GM12878 (cell line): Measurements from ENCODE around the gene RAB30. TPM values are rescaled to one million over a fixed set of nuclear protein-coding genes. Genes with fewer than 3 reads are reported as not detected.

ENCODE experiments used
- ATAC-seq: fragments of 200-7000 bp; cut with Tn5 transposase; 3 replicates; pipeline ENCODE4 v1.9.1; 2020; ENCODE audit warnings: mild to moderate bottlenecking, moderate library complexity
- BruUV-seq: library from RNA; stranded (reverse); fragments of 400-500 nt; replicated peaks from 2 replicates; lab custom pipeline; 2021; lab: Mats Ljungman, UMichigan
- CTCF ChIA-PET: fragments of 300-600 bp; sonication (Branson Sonifier 250); formaldehyde crosslinking; extraction: SDS; loops from one replicate; lab custom pipeline; 2021; ENCODE audit warnings: inconsistent platforms; lab: Yijun Ruan, JAX
- POLR2A ChIA-PET: fragments of 350-600 bp; formaldehyde crosslinking; extraction: SDS; loops from one replicate; lab custom pipeline; 2021; ENCODE audit warnings: inconsistent platforms; lab: Charles Lee
- RAD21 ChIA-PET: fragments of 300-600 bp; sonication (Branson Sonifier 250); formaldehyde crosslinking; loops from one replicate; lab custom pipeline; 2023; ENCODE audit warnings: antibody characterized with exemption; ENCODE audit not compliant: unreplicated experiment; lab: Charles Lee
- SMC1A ChIA-PET: fragments of 300-600 bp; sonication (Branson Sonifier 250); formaldehyde crosslinking; loops from one replicate; lab custom pipeline; 2023; ENCODE audit not compliant: unreplicated experiment, uncharacterized antibody; lab: Charles Lee
- DNase-seq: peaks from one replicate; pipeline ENCODE4 v3.0.0-alpha.2; 2011; ENCODE audit warnings: low read depth, low spot score
- FAIRE-seq: peaks from 3 replicates; lab custom pipeline; 2011; peaks lifted over from hg19 to GRCh38; lab: Jason Lieb, UNC
- H2AFZ ChIP-seq: 2 replicates; pipeline ENCODE4 v1.6.0; 2011; ENCODE audit warnings: low read depth, low read length, control low read depth; ENCODE audit not compliant: control insufficient read depth
- H3K27ac ChIP-seq: 2 replicates; pipeline ENCODE4 v1.5.1; 2011; ENCODE audit warnings: control low read depth; ENCODE audit not compliant: control insufficient read depth, insufficient read depth
- H3K27me3 ChIP-seq, 2 experiments: replicated peaks in 1 of 2; 2 replicates each; pipeline versions ENCODE4 v1.6.0 to v1.6.1; 2011; ENCODE audit warnings: low read length in 1 of 2; ENCODE audit not compliant: control insufficient read depth in 2 of 2, insufficient read depth in 2 of 2
- H3K36me3 ChIP-seq, 2 experiments: 2 replicates each; pipeline ENCODE4 v1.5.1; 2011; ENCODE audit warnings: low read length in 1 of 2; ENCODE audit not compliant: control insufficient read depth in 2 of 2, insufficient read depth in 2 of 2
- H3K4me1 ChIP-seq: 2 replicates; pipeline ENCODE4 v1.6.1; 2011; ENCODE audit warnings: mild to moderate bottlenecking, low read length, moderate library complexity, mixed read lengths; ENCODE audit not compliant: control insufficient read depth, insufficient read depth
- H3K4me2 ChIP-seq: 2 replicates; pipeline ENCODE4 v1.6.0; 2011; ENCODE audit warnings: control low read depth; ENCODE audit not compliant: control insufficient read depth, insufficient read depth
- H3K4me3 ChIP-seq: fragments of 200-600 bp; sonication (generic); 2 replicates; pipeline ENCODE4 v1.5.1; 2016
- H3K79me2 ChIP-seq: 2 replicates; pipeline ENCODE4 v1.6.0; 2011; ENCODE audit warnings: low read length; ENCODE audit not compliant: control insufficient read depth, insufficient read depth
- H3K9ac ChIP-seq: 2 replicates; pipeline ENCODE4 v1.8.0; 2011; ENCODE audit warnings: low read length, control low read depth, mixed read lengths; ENCODE audit not compliant: control insufficient read depth, insufficient read depth
- H3K9me3 ChIP-seq: replicated peaks from 3 replicates; pipeline ENCODE4 v1.5.1; 2011; ENCODE audit warnings: mild to moderate bottlenecking, low read length; ENCODE audit not compliant: control insufficient read depth, insufficient read depth
- H4K20me1 ChIP-seq: 2 replicates; pipeline ENCODE4 v1.6.0; 2011; ENCODE audit not compliant: control insufficient read depth, insufficient read depth
- BACH1 ChIP-seq: fragments of 450-650 bp; IDR thresholded peaks from 2 replicates; pipeline ENCODE4 v1.6.1; 2017; ENCODE audit warnings: mild to moderate bottlenecking, borderline replicate concordance
- BMI1 ChIP-seq: fragments of 450-650 bp; IDR thresholded peaks from 2 replicates; pipeline ENCODE4 v1.6.1; 2016; ENCODE audit warnings: mild to moderate bottlenecking, moderate library complexity, borderline replicate concordance
- CBX5 ChIP-seq: sonication (generic); IDR thresholded peaks from 2 replicates; pipeline ENCODE4 v1.6.1; 2016; ENCODE audit warnings: low read depth, moderate library complexity, mild to moderate bottlenecking, inconsistent platforms
- CREB1 ChIP-seq: IDR thresholded peaks from 2 replicates; pipeline ENCODE4 v1.6.1; 2012; ENCODE audit warnings: low read depth, mild to moderate bottlenecking, inconsistent platforms
- E2F8 ChIP-seq: fragments of 450-650 bp; IDR thresholded peaks from 2 replicates; pipeline ENCODE4 v1.6.1; 2018; ENCODE audit warnings: mild to moderate bottlenecking, low read depth, moderate library complexity; ENCODE audit not compliant: partially characterized antibody
- FOXK2 ChIP-seq: fragments of 450-650 bp; IDR thresholded peaks from 2 replicates; pipeline ENCODE4 v1.6.1; 2017; ENCODE audit warnings: mild to moderate bottlenecking, moderate library complexity
- HDGF ChIP-seq: fragments of 450-650 bp; IDR thresholded peaks from 2 replicates; pipeline ENCODE4 v1.6.1; 2016; ENCODE audit warnings: antibody characterized with exemption
- IRF3 ChIP-seq: fragments of 450-650 bp; IDR thresholded peaks from 2 replicates; pipeline ENCODE4 v1.6.1; 2014; ENCODE audit warnings: mild to moderate bottlenecking
- JUND ChIP-seq: IDR thresholded peaks from 2 replicates; pipeline ENCODE4 v1.6.1; 2012; ENCODE audit warnings: low read depth, mild to moderate bottlenecking, low read length, improper control_type of control experiment, moderate library complexity
- MEF2A ChIP-seq: IDR thresholded peaks from 2 replicates; pipeline ENCODE4 v1.6.1; 2011; ENCODE audit warnings: low read depth, mild to moderate bottlenecking, low read length, moderate library complexity; ENCODE audit not compliant: insufficient read depth
- NFXL1 ChIP-seq: fragments of 450-650 bp; IDR thresholded peaks from 2 replicates; pipeline ENCODE4 v1.6.1; 2017; ENCODE audit warnings: antibody characterized with exemption, mild to moderate bottlenecking, borderline replicate concordance
- NR2C2 ChIP-seq: IDR thresholded peaks from 2 replicates; pipeline ENCODE4 v1.6.1; 2011; ENCODE audit warnings: borderline replicate concordance, low read depth; ENCODE audit not compliant: control insufficient read depth, insufficient read length
- PRDM15 ChIP-seq: fragments of 450-650 bp; formaldehyde crosslinking; IDR thresholded peaks from 2 replicates; pipeline ENCODE4 v1.4.0; 2020; ENCODE audit warnings: mild to moderate bottlenecking, moderate library complexity
- RB1 ChIP-seq: fragments of 450-650 bp; formaldehyde crosslinking; IDR thresholded peaks from 2 replicates; pipeline ENCODE4 v1.6.1; 2017; ENCODE audit warnings: mild to moderate bottlenecking, borderline replicate concordance
- SIN3A ChIP-seq: IDR thresholded peaks from 2 replicates; pipeline ENCODE4 v1.6.1; 2012; ENCODE audit warnings: low read depth, low read length, improper control_type of control experiment
- SPI1 ChIP-seq: IDR thresholded peaks from 2 replicates; pipeline ENCODE4 v1.6.1; 2011; ENCODE audit warnings: low read depth, mild to moderate bottlenecking, low read length, moderate library complexity, borderline replicate concordance; ENCODE audit not compliant: insufficient read depth
- SUPT20H ChIP-seq: IDR thresholded peaks from 2 replicates; pipeline ENCODE4 v1.6.1; 2011; ENCODE audit warnings: low read depth, mild to moderate bottlenecking, low read length, moderate library complexity, borderline replicate concordance; ENCODE audit not compliant: control insufficient read depth
- WGBS: methylation state at CpG from one replicate; pipeline ENCODE4 v1.1.6; 2016; ENCODE audit warnings: low lambda C conversion rate; ENCODE audit not compliant: insufficient replicate concordance, insufficient coverage; ENCODE audit errors: missing lambda C conversion rate; 5-methylcytosine and 5-hydroxymethylcytosine counted together
- in situ Hi-C: fragments of 300-500 bp; cut with MboI; formaldehyde crosslinking; loops from 9 replicates; pipeline ENCODE4 v1.14.3; 2018; ENCODE audit warnings: mixed read lengths
- intact Hi-C: fragments of 100-400 bp; cut with micrococcal nuclease; formaldehyde crosslinking; loops from one replicate; pipeline ENCODE4 v1.14.2; 2022; ENCODE audit not compliant: unreplicated experiment
- polyA plus RNA-seq, 11 experiments: library from polyadenylated mRNA; depleted of rRNA in 4 of 11; unstranded in 6 of 11; stranded (reverse) in 5 of 11; fragments of >200 nt; fragmentation: Nextera tagmentation in 4 of 11; fragmentation: Illumina TruSeq in 1 of 11; extraction: Ambion mirVana in 4 of 11; extraction: Trizol in 1 of 11; gene quantifications; 1 replicate in 1 of 11; 2 replicates in 10 of 11; pipeline versions ENCODE4 v1.2.1 to v1.2.3, GENCODE V29; 2011 to 2016; ENCODE audit warnings: inconsistent platforms in 2 of 11, missing spikeins in 2 of 11, low read depth in 1 of 11
- total RNA-seq, 4 experiments: library from RNA; depleted of rRNA in 3 of 4; stranded (reverse); fragments of >200 nt in 3 of 4; fragmentation: Illumina TruSeq in 1 of 4; extraction: Trizol in 1 of 4; gene quantifications; 2 replicates each; pipeline versions ENCODE4 v1.2.1 to v1.2.3, GENCODE V29; 2013 to 2021

The RAB30 gene
- total and polyA plus RNA-seq, 10 of the 15 experiments (the other 5 are each of a cell fraction or from before 2014, with no cell fraction given): 9.8 to 26.7 (median 19.2) TPM

- H3K27me3 ChIP-seq: no peaks in the 10 kb centered on the region
- peaks cover 11% of the 10 kb centered on the region for H3K79me2 ChIP-seq
- H2AFZ ChIP-seq: no peak overlapping the region
- intact Hi-C loops: no loop called here
- H3K36me3 ChIP-seq: peaks cover 0 to 3% of the 10 kb centered on the region in 2 experiments; a peak in 2 of 4 replicates
- WGBS: 98% methylated on average over 4 of the region's 4 CpGs
- H3K4me1 ChIP-seq: peaks cover 21% of the 10 kb centered on the region
- in situ Hi-C loops: no loop called here
- DNase-seq: no peak
- H3K4me3 ChIP-seq: no peak overlapping the region
- POLR2A ChIA-PET: no interaction called here
- RAD21 ChIA-PET: no interaction called here
- H3K9ac ChIP-seq: no peak overlapping the region
- TF ChIP-seq NR2C2 (no peak), JUND (no peak), BMI1 (no peak), IRF3 (no peak), E2F8 (no peak), RB1 (no peak), CREB1 (no peak), HDGF (no peak), SPI1 (no peak), FOXK2 (no peak), SUPT20H (no peak), BACH1 (no peak), NFXL1 (no peak), MEF2A (no peak), SIN3A (no peak), PRDM15 (CRISPR knock-in tag) (no peak), CBX5 (no peak)
- no peak for FAIRE-seq
- H3K4me2 ChIP-seq: no peak overlapping the region
- BruUV-seq: no TSS peak
- CTCF ChIA-PET: no interaction called here
- H3K9me3 ChIP-seq: no peaks in the 10 kb centered on the region; the same call in 2 of the 3 replicates
- H4K20me1 ChIP-seq: no peaks in the 10 kb centered on the region; the same call in 1 of the 2 replicates
- no peak overlapping the region for H3K27ac ChIP-seq
- no peak for ATAC-seq
- SMC1A ChIA-PET: interaction anchor here (0.6 to 6.9 kb wide), 5 partner anchors 15 to 171 kb away, joined by 3 to 61 read pairs (median 33); no protein-coding TSS in a partner anchor
Measured at GRCh38 chr11:83031127-83031526, 40.6 kb downstream of the RAB30 start.
